Measurements from ENCODE around the gene UBE2QL1. TPM values are rescaled to one million over a fixed set of nuclear protein-coding genes. Genes with fewer than 3 reads are reported as not detected.

UBE2QL1 gene
- total RNA-seq, 1 experiment from 2014 or later: not detected

DNA sequence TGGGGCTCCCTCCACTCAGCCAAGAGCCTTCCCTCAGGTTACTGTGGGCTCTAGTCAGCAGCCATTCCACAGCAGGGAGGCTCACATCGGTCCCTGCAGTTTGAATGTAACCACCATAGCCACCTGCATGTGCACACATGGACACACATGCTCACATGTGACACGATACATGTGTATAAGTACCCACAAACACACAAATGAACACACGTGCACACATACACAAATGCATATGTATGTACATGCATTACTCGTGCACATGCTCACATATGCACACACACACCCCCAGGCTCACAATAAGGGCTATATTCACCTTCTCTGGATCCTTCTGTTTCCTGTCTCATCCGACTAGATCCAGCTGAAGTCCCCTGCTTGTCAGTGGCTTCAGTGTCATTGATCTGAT lies 36.2 kb downstream of the UBE2QL1 start:
- DNase-seq: no peak
- no TSS peak for BruUV-seq (replicated peaks)
- H3K36me3 Mint-ChIP-seq (ENCODE audit: insufficient read depth, unreplicated experiment): no peaks in the 10 kb centered on the region
- no peaks in the 10 kb centered on the region for H3K9me3 Mint-ChIP-seq (ENCODE audit: low read depth, unreplicated experiment)
- peaks cover 56% of the 10 kb centered on the region for H3K27me3 Mint-ChIP-seq (ENCODE audit: unreplicated experiment)
- no peak overlapping the region for H3K27ac Mint-ChIP-seq (ENCODE audit: unreplicated experiment)
- CTCF ChIA-PET: no interaction called here
- intact Hi-C loops (cut with micrococcal nuclease; ENCODE audit: unreplicated experiment): no loop called here
- no peak overlapping the region for H3K4me3 Mint-ChIP-seq (ENCODE audit: low read depth, unreplicated experiment)
- peaks cover 7% of the 10 kb centered on the region for H3K4me1 Mint-ChIP-seq (ENCODE audit: low read depth, unreplicated experiment)
- TF ChIP-seq, protein P1, sequence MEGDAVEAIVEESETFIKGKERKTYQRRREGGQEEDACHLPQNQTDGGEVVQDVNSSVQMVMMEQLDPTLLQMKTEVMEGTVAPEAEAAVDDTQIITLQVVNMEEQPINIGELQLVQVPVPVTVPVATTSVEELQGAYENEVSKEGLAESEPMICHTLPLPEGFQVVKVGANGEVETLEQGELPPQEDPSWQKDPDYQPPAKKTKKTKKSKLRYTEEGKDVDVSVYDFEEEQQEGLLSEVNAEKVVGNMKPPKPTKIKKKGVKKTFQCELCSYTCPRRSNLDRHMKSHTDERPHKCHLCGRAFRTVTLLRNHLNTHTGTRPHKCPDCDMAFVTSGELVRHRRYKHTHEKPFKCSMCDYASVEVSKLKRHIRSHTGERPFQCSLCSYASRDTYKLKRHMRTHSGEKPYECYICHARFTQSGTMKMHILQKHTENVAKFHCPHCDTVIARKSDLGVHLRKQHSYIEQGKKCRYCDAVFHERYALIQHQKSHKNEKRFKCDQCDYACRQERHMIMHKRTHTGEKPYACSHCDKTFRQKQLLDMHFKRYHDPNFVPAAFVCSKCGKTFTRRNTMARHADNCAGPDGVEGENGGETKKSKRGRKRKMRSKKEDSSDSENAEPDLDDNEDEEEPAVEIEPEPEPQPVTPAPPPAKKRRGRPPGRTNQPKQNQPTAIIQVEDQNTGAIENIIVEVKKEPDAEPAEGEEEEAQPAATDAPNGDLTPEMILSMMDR (IDR thresholded peaks at IDR 0.05; ENCODE audit: unreplicated experiment): no peak

DNA sequence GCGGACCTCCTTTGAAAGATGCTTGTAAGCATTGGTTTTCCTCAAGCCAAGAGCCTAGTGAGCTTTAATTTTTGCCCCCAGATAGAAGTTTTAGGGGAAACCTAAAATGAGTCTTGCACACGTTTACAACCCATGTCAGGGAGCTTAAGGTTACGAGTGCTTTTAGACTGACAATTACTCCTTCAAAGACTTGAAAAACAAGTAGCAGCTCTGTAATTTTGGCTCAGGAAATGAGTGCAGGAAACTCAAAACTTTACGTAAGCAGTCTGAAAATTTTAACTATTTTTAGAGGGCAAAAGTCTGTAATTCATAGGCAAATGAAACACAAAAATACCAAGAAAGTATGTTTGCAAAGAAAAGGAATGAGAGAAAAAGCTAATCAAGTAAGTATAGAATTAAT lies 36.8 kb downstream of the UBE2QL1 start:
- H3K9me3 Mint-ChIP-seq (ENCODE audit: low read depth, unreplicated experiment): no peaks in the 10 kb centered on the region
- peaks cover 56% of the 10 kb centered on the region for H3K27me3 Mint-ChIP-seq (ENCODE audit: unreplicated experiment)
- H3K4me1 Mint-ChIP-seq (ENCODE audit: low read depth, unreplicated experiment): peaks cover 7% of the 10 kb centered on the region
- no peaks in the 10 kb centered on the region for H3K36me3 Mint-ChIP-seq (ENCODE audit: insufficient read depth, unreplicated experiment)
- no TSS peak for BruUV-seq (replicated peaks)
- TF ChIP-seq, protein P1 (IDR thresholded peaks at IDR 0.05; ENCODE audit: unreplicated experiment): no peak
- DNase-seq: no peak
- CTCF ChIA-PET: no interaction called here
- intact Hi-C loops (cut with micrococcal nuclease; ENCODE audit: unreplicated experiment): no loop called here
- no peak overlapping the region for H3K27ac Mint-ChIP-seq (ENCODE audit: unreplicated experiment)
- no peak overlapping the region for H3K4me3 Mint-ChIP-seq (ENCODE audit: low read depth, unreplicated experiment)

DNA sequence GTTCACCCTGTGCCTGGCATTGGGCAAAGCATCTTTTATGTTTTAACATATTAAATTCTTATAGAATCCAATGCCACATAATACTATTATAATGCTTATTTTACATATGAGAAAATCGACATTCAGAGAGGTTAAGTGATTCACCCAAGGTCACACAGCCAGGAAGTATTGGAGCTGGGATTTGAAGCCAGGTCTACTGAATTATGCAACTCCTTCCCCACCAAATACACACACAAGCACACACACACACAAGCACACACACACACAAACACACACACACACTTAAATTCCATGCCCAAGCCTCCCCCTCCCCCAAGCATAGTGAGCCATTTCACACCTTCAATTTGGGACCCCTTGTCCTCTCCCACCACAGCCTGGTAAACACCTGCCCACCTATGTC lies 37.4 kb downstream of the UBE2QL1 start:
- TF ChIP-seq, protein P1 (IDR thresholded peaks at IDR 0.05; ENCODE audit: unreplicated experiment): no peak
- no peak for DNase-seq
- H3K27ac Mint-ChIP-seq (ENCODE audit: unreplicated experiment): no peak overlapping the region
- H3K4me3 Mint-ChIP-seq (ENCODE audit: low read depth, unreplicated experiment): no peak overlapping the region
- H3K27me3 Mint-ChIP-seq (ENCODE audit: unreplicated experiment): peaks cover 56% of the 10 kb centered on the region
- H3K4me1 Mint-ChIP-seq (ENCODE audit: low read depth, unreplicated experiment): peaks cover 7% of the 10 kb centered on the region
- no peaks in the 10 kb centered on the region for H3K36me3 Mint-ChIP-seq (ENCODE audit: insufficient read depth, unreplicated experiment)
- CTCF ChIA-PET: no interaction called here
- intact Hi-C loops (cut with micrococcal nuclease; ENCODE audit: unreplicated experiment): no loop called here
- no peaks in the 10 kb centered on the region for H3K9me3 Mint-ChIP-seq (ENCODE audit: low read depth, unreplicated experiment)
- no TSS peak for BruUV-seq (replicated peaks)

DNA sequence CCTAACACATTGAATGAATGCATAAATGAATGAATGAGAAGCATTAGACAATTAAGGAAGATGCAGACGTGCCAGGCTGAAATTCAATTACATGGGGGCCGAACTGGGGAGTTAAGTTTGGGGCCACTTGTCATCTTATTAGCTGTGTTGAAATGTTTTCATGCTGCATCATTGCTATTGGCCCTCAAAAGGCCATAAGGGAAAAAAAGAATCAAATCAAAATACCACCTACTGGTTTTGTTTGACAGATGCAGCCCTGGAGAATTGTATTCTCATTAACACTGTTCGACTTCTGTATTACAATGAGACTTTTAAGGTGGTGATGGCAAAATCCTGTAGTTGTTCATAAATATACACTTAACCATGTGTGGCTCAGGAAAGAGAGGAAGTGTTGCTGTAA lies 38.4 kb downstream of the UBE2QL1 start:
- Mint-ChIP-seq H3K4me3 (ENCODE audit: low read depth, unreplicated experiment) (no peak overlapping the region), H3K9me3 (ENCODE audit: low read depth, unreplicated experiment) (no peaks in the 10 kb centered on the region), H3K27ac (ENCODE audit: unreplicated experiment) (no peak overlapping the region), H3K4me1 (ENCODE audit: low read depth, unreplicated experiment) (peaks cover 7% of the 10 kb centered on the region), H3K36me3 (ENCODE audit: insufficient read depth, unreplicated experiment) (no peaks in the 10 kb centered on the region), H3K27me3 (ENCODE audit: unreplicated experiment) (peaks cover 56% of the 10 kb centered on the region)
- no TSS peak for BruUV-seq (replicated peaks)
- intact Hi-C loops (cut with micrococcal nuclease; ENCODE audit: unreplicated experiment): no loop called here
- DNase-seq: no peak
- CTCF ChIA-PET: no interaction called here
- TF ChIP-seq, protein P1 (IDR thresholded peaks at IDR 0.05; ENCODE audit: unreplicated experiment): no peak
